Epithelial cell of proximal tubule (primary cell): Measurements from ENCODE around the gene OSBP2. TPM values are rescaled to one million over a fixed set of nuclear protein-coding genes. Genes with fewer than 3 reads are reported as not detected.

ENCODE experiments used
- DNase-seq: peaks from one replicate; pipeline ENCODE4 v3.0.0-alpha.2; 2011; ENCODE audit warnings: low read depth
- H3K4me3 ChIP-seq: 2 replicates; pipeline ENCODE4 v1.5.1; 2011; ENCODE audit warnings: low read depth, mild to moderate bottlenecking, low read length
- total RNA-seq: library from RNA; depleted of rRNA; stranded (reverse); fragments of >200 nt; gene quantifications from 2 replicates; pipeline ENCODE4 v1.2.3, GENCODE V29; 2015
- TF ChIP-seq, protein P1 (sequence below): conservative IDR thresholded peaks from 2 replicates; pipeline ENCODE4 v1.5.1; 2012; ENCODE audit warnings: low read depth, mild to moderate bottlenecking, low read length

Gene OSBP2
- total RNA-seq, 1 donor from 2014 or later = 1.3 TPM

DNA sequence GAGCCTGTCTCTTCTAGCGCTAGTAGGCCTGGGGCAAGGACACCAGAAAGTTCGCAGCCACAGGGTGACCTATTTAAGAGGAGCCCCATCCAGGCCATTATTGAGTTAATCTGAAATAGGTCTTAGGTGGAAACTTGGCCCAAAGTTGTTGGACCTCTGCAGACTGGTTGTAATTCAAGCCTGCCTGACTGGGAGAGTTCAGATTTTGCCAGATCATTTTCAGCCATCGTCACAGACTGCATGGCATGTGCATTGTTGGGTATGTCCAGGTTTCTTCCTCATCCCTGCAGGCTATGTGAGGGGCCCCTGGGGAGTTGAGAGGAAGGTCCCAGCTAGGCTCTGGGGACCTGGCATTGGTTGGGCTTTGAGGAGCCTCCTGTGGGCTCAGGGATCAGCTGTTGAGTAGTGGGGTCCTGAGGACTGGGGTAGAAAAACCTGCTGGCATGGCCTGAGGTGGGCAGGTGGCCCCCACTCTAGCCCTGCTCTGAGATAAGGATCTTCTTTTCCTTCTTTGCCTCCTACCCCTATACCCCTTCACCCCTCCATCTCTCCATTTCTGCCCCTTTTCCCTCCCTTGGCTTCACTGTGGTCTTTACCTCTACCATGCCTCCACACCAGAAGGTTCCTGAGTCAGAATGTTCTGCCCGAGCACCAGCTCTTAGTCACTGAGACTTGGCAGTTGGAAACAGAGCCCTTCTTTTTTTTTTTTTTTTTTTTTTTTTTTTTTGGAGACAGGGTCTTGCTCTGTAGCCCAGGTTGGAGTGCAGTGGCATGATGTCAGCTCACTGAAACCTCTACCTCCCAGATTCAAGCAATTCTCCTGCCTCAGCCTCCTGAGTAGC lies 161.2 kb downstream of the OSBP2 start:
- no peak overlapping the region for H3K4me3 ChIP-seq
- TF ChIP-seq, protein P1, sequence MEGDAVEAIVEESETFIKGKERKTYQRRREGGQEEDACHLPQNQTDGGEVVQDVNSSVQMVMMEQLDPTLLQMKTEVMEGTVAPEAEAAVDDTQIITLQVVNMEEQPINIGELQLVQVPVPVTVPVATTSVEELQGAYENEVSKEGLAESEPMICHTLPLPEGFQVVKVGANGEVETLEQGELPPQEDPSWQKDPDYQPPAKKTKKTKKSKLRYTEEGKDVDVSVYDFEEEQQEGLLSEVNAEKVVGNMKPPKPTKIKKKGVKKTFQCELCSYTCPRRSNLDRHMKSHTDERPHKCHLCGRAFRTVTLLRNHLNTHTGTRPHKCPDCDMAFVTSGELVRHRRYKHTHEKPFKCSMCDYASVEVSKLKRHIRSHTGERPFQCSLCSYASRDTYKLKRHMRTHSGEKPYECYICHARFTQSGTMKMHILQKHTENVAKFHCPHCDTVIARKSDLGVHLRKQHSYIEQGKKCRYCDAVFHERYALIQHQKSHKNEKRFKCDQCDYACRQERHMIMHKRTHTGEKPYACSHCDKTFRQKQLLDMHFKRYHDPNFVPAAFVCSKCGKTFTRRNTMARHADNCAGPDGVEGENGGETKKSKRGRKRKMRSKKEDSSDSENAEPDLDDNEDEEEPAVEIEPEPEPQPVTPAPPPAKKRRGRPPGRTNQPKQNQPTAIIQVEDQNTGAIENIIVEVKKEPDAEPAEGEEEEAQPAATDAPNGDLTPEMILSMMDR = no peak
- no peak for DNase-seq

- no peak for DNase-seq
- TF ChIP-seq, protein P1 = no peak
- no peak overlapping the region for H3K4me3 ChIP-seq
Observed at GRCh38 chr22:30856741-30857502, 162.2 kb downstream of the OSBP2 start.

DNA sequence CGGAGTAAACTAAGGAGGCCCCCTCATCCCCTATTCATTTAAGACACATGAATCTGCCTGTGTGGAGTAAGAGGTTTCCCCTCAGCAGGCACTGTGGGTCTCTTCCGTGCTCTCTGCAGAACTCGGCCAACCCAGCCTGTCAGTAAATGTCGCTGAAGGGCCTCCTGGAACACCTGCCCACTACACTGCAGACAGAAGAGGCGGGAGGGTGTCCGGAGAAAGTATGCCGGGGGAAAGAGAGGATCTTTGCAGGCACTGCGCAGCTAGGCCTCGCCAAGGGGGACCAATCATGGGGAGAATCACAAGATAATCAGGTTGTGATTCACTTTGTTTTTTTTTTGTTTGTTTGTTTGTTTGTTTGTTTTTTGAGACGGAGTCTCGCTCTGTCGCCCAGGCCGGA lies 163.1 kb downstream of the OSBP2 start:
- TF ChIP-seq, protein P1 = no peak
- DNase-seq = no peak
- H3K4me3 ChIP-seq = no peak overlapping the region

- TF ChIP-seq, protein P1 = no peak
Observed at GRCh38 chr22:30858976-30859713, 164.5 kb downstream of the OSBP2 start.

GRCh38 chr22:30859714-30860095 lies 165.0 kb downstream of the OSBP2 start:
- TF ChIP-seq, protein P1 = no peak
- DNase-seq = no peak
- no peak overlapping the region for H3K4me3 ChIP-seq

More at GRCh38 chr22:30858976-30859713, 164.5 kb downstream of the OSBP2 start:
- no peak for DNase-seq
- H3K4me3 ChIP-seq = no peak overlapping the region

DNA sequence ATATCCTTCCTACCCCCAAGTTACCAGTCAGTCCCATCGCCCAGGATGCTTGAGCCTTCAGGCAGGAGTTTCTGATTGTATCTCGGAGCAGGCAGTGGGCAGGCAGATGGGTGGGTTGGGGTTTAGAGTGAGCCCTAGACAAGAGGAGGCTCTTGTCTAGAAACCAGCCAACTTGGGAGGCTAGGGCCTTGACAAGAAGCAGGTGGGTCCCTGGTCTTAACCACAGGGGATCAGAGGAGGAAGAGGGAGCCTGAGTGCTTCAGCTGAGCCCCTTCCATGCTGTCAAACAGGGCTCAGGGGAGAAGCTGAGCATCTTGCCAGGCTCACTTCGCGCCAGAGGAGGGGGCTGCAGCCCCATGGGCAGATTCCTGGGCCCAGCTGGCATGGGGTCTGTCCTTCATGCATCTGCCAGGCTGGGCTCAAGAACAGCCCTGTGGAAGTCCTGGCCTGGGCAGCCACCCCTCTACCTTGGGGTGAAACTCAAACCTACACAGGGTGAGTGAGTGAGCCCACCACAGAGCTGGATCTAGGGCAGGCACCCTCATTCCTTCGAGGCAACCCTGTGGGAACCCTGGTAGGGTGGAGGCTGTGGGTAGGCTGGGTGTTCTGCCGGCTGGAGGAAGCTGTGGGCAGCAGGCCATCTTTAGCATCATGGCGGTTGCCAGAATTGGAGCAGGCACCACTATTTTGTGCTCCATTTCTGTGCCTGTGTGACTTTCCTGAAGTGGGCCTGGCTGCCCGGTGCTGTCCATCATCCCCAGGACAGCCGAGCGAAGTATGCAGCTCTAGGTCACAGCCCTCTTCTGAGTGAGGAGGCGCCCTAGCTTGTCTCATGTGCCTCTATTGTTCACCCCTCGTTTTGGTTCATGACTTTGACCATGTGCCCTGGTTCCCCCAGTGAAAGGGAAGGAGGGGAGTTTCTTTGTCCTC lies 165.8 kb downstream of the OSBP2 start:
- no peak for DNase-seq
- no peak overlapping the region for H3K4me3 ChIP-seq
- TF ChIP-seq, protein P1 = no peak
